ENCODE results near the gene PPP1R3G. TPM values are rescaled to one million over a fixed set of nuclear protein-coding genes. Genes with fewer than 3 reads are reported as not detected.

Gene PPP1R3G
- total and polyA plus RNA-seq, 2 of the 13 experiments (the other 11 are each of a cell fraction or from before 2014, with no cell fraction given) = 1.2 to 1.3 TPM

DNA sequence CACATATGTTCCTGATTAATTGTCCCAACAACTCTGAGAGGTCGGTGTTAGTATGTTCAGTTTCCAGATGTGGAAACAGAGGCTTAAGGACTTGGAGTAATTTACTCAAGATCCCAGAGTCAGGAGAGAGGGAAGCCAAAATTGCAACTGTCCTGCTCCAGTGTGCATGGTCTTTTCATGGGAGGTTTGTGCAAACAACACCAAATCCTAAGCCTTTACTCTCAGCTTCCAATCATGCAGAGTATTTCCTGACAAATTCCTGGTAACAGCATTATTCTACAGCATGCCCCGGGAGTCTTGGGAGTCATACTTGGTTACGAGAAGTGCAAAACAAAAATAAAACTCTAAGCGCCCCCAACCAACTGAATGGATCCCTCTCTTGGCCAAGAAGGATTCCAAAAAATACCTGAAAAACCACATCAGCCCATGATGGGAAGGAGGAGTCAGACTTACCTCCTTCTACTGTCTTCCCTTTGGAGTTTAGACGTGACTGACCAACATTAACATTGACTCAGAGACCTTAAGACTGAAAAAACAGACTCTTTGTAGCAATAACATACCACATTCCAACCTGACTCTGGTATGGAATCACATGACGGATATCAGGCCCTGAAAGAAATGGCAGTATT lies 30.8 kb upstream of the PPP1R3G start:
- H2AFZ ChIP-seq (ENCODE audit: low read length) = no peak overlapping the region
- no peak overlapping the region for H3K9ac ChIP-seq (ENCODE audit: insufficient read depth, low read depth, low read length)
- H4K20me1 ChIP-seq (ENCODE audit: insufficient read depth, low read length) = no peaks in the 10 kb centered on the region
- 57% methylated on average over 6 of the region's 6 CpGs for WGBS (ENCODE audit: low lambda C conversion rate)
- in situ Hi-C loops (cut with HindIII; ENCODE audit: extremely low pct_ligation_motif_present, low pct_unique_long_range_greater_than_20kb) (loop anchor here (10.0 kb wide), 1 partner anchor 330 kb away; no protein-coding TSS in a partner anchor), intact Hi-C loops (cut with micrococcal nuclease; ENCODE audit: unreplicated experiment) (no loop called here)
- no peak overlapping the region for H3K27ac ChIP-seq (ENCODE audit: extremely low read length, insufficient read depth, low read length)
- peaks cover 23% of the 10 kb centered on the region for H3K4me1 ChIP-seq (ENCODE audit: insufficient read depth, low read length)
- H3K36me3 ChIP-seq (replicated peaks in 1 of 2; ENCODE audit: control insufficient read depth in 1 of 2, insufficient read depth in 2 of 2, low read length in 2 of 2) = no peaks in the 10 kb centered on the region
- H3K27me3 ChIP-seq (ENCODE audit: control insufficient read depth in 1 of 2, insufficient read depth in 2 of 2, low read length in 2 of 2) = no peaks in the 10 kb centered on the region
- H3K4me2 ChIP-seq (ENCODE audit: low read depth, low read length) = no peak overlapping the region
- ATAC-seq (no peak), FAIRE-seq (no peak), DNase-seq (ENCODE audit: low spot score) (no peak)
- ChIA-PET POLR2A (no interaction called here), CTCF (ENCODE audit: low intra/inter-chr PET ratio, low total read pairs) (no interaction called here)
- BruUV-seq (replicated peaks) = no TSS peak
- H3K4me3 ChIP-seq (replicated peaks in 1 of 3; ENCODE audit: insufficient read depth in 1 of 3, low read depth in 2 of 3, low read length in 3 of 3) = no peak overlapping the region
- no peaks in the 10 kb centered on the region for H3K79me2 ChIP-seq (ENCODE audit: insufficient read depth, low read length)
- peaks cover 21% of the 10 kb centered on the region for H3K9me3 ChIP-seq (ENCODE audit: low read length)
- TF ChIP-seq ETV5 (CRISPR knock-in tag; IDR thresholded peaks at IDR 0.05; ENCODE audit: borderline replicate concordance) = no peak
- TF ChIP-seq ZFP41 (CRISPR knock-in tag; IDR thresholded peaks at IDR 0.05; ENCODE audit: borderline replicate concordance) = no peak
- TF ChIP-seq SNAPC4 (CRISPR knock-in tag; IDR thresholded peaks at IDR 0.05) = no peak
- no peak for TF ChIP-seq SRSF1 (optimal IDR thresholded peaks at IDR 0.05; ENCODE audit: low read depth, low read length)
- TF ChIP-seq, protein P1, sequence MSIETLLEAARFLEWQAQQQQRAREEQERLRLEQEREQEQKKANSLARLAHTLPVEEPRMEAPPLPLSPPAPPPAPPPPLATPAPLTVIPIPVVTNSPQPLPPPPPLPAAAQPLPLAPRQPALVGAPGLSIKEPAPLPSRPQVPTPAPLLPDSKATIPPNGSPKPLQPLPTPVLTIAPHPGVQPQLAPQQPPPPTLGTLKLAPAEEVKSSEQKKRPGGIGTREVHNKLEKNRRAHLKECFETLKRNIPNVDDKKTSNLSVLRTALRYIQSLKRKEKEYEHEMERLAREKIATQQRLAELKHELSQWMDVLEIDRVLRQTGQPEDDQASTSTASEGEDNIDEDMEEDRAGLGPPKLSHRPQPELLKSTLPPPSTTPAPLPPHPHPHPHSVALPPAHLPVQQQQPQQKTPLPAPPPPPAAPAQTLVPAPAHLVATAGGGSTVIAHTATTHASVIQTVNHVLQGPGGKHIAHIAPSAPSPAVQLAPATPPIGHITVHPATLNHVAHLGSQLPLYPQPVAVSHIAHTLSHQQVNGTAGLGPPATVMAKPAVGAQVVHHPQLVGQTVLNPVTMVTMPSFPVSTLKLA (IDR thresholded peaks at IDR 0.05) = no peak
- TF ChIP-seq ARNTL (CRISPR knock-in tag; IDR thresholded peaks at IDR 0.05) = no peak
- no peak for TF ChIP-seq ZNF33A (CRISPR knock-in tag; IDR thresholded peaks at IDR 0.05; ENCODE audit: borderline replicate concordance)
- no peak for TF ChIP-seq ZNF143 (CRISPR knock-in tag; IDR thresholded peaks at IDR 0.05)
- no peak for TF ChIP-seq EZH2 (conservative IDR thresholded peaks at IDR 0.05; ENCODE audit: low read depth, low read length)
- TF ChIP-seq RBFOX2 (IDR thresholded peaks at IDR 0.05; ENCODE audit: low read depth, low read length) = no peak
- TF ChIP-seq ZNF414 (CRISPR knock-in tag; IDR thresholded peaks at IDR 0.05) = no peak
- TF ChIP-seq PCBP1 (IDR thresholded peaks at IDR 0.05; ENCODE audit: borderline replicate concordance, low read depth, low read length) = no peak
- no peak for TF ChIP-seq ZBTB14 (CRISPR knock-in tag; IDR thresholded peaks at IDR 0.05)
- no peak for TF ChIP-seq ZNF460 (CRISPR knock-in tag; IDR thresholded peaks at IDR 0.05; ENCODE audit: borderline replicate concordance)
- TF ChIP-seq IRF1 (CRISPR knock-in tag; IDR thresholded peaks at IDR 0.05; ENCODE audit: low read depth) = no peak
